Stomach (tissue), 4 donors: ENCODE data around the gene CFAP77.

ENCODE experiments used
- CTCF ChIP-seq, 7 experiments: fragments of 450-650 bp in 4 of 7; fragments of 200-600 bp in 3 of 7; sonication (generic) in 3 of 7; IDR thresholded peaks; one replicate each; pipeline ENCODE4 v1.5.1; 2016 to 2019; ENCODE audit warnings: antibody characterized with exemption in 7 of 7, control low read depth in 2 of 7, mild to moderate bottlenecking in 1 of 7
- EP300 ChIP-seq: sonication (generic); formaldehyde crosslinking; IDR thresholded peaks from one replicate; pipeline ENCODE4 v1.6.1; 2017; ENCODE audit warnings: antibody characterized with exemption
- POLR2A ChIP-seq, 4 donors: fragments of 450-650 bp; IDR thresholded peaks; one replicate each; pipeline ENCODE4 v1.6.1; 2016; ENCODE audit warnings: antibody characterized with exemption in 4 of 4, control low read depth in 2 of 4, mild to moderate bottlenecking in 1 of 4, moderate library complexity in 1 of 4
- POLR2AphosphoS5 ChIP-seq, 3 donors: sonication (generic); formaldehyde crosslinking; IDR thresholded peaks; one replicate each; pipeline ENCODE4 v1.6.1; 2016; ENCODE audit warnings: antibody characterized with exemption in 3 of 3

- TF ChIP-seq CTCF (IDR thresholded peaks at IDR 0.05) (no peak), POLR2AphosphoS5 (IDR thresholded peaks at IDR 0.05) (no peak), EP300 (no peak), POLR2A (IDR thresholded peaks at IDR 0.05) (no peak)
Measured at GRCh38 chr9:132541870-132542830, 132.1 kb downstream of the CFAP77 start.
